ENCODE data around the gene FERMT1.
"Not testable (repeated sequence)": the region's sequence is repeated elsewhere in the genome, so short reads cannot be mapped to it uniquely, and the experiment has no call there.

Gene FERMT1

GRCh38 chr20:6066582-6066981, 56.2 kb downstream of the FERMT1 start:
- DNase-seq = no peak

GRCh38 chr20:6061544-6061943, 61.3 kb downstream of the FERMT1 start:
- DNase-seq = no peak

- DNase-seq = no peak
These were observed 62.6 kb downstream of the FERMT1 start for GRCh38 chr20:6060213-6060612.

GRCh38 chr20:6058684-6059295, 64.0 kb downstream of the FERMT1 start:
- DNase-seq = no peak

- DNase-seq = no peak
These were observed 65.1 kb downstream of the FERMT1 start for GRCh38 chr20:6057691-6058090.

GRCh38 chr20:6057139-6057538, 65.7 kb downstream of the FERMT1 start:
- DNase-seq = no peak

- DNase-seq = no peak
These were observed 66.8 kb downstream of the FERMT1 start for GRCh38 chr20:6055981-6056569.

- no peak for DNase-seq
These were observed 67.6 kb downstream of the FERMT1 start for GRCh38 chr20:6055161-6055783.

GRCh38 chr20:6054689-6055051, 68.2 kb downstream of the FERMT1 start:
- not testable (repeated sequence) for DNase-seq

- DNase-seq = no peak
These were observed 68.8 kb downstream of the FERMT1 start, which contains the start of gene LRRN4 for GRCh38 chr20:6053776-6054688. Gene LRRN4, minus strand, starts transcription at chr20:6054060. Its CDS starts 1,261 bp downstream, at chr20:6052799.

- no peak for DNase-seq
These were observed 69.6 kb downstream of the FERMT1 start for GRCh38 chr20:6053064-6053775.

GRCh38 chr20:6051505-6051904, 71.3 kb downstream of the FERMT1 start:
- DNase-seq = no peak

GRCh38 chr20:6048391-6048790, 74.4 kb downstream of the FERMT1 start:
- no peak for DNase-seq

GRCh38 chr20:6046432-6046831, 76.4 kb downstream of the FERMT1 start:
- DNase-seq = no peak

GRCh38 chr20:6045566-6045965, 77.3 kb downstream of the FERMT1 start:
- no peak for DNase-seq

GRCh38 chr20:6044115-6044514, 78.7 kb downstream of the FERMT1 start:
- DNase-seq = no peak

- DNase-seq = no peak
These were observed 81.0 kb downstream of the FERMT1 start for GRCh38 chr20:6041808-6042265.

GRCh38 chr20:6040958-6041807, 81.6 kb downstream of the FERMT1 start:
- no peak for DNase-seq

- DNase-seq = no peak
These were observed 82.3 kb downstream of the FERMT1 start for GRCh38 chr20:6040540-6040939.

GRCh38 chr20:6039766-6040165, 83.1 kb downstream of the FERMT1 start:
- no peak for DNase-seq

- DNase-seq = no peak
These were observed 84.6 kb downstream of the FERMT1 start for GRCh38 chr20:6038256-6038655.

GRCh38 chr20:6037082-6037481, 85.7 kb downstream of the FERMT1 start:
- no peak for DNase-seq
